Progenitor cell of endocrine pancreas (in vitro differentiated cells): ENCODE results near the gene UBE2U. TPM values are rescaled to one million over a fixed set of nuclear protein-coding genes. Genes with fewer than 3 reads are reported as not detected.

Experiments
- DNase-seq: peaks from one replicate; pipeline ENCODE4 v3.0.0; 2021; ENCODE audit warnings: low spot score; ENCODE audit not compliant: unreplicated experiment
- H3K27ac Mint-ChIP-seq: 2 replicates; pipeline ENCODE4 v1.8.0; 2021; ENCODE audit warnings: mild to moderate bottlenecking, moderate library complexity, mixed read lengths
- H3K27me3 Mint-ChIP-seq: 2 replicates; pipeline ENCODE4 v1.8.0; 2021; ENCODE audit warnings: mixed read lengths
- H3K36me3 Mint-ChIP-seq: 2 replicates; pipeline ENCODE4 v1.8.0; 2022; ENCODE audit warnings: mixed read lengths; ENCODE audit not compliant: insufficient read depth
- H3K4me1 Mint-ChIP-seq: 2 replicates; pipeline ENCODE4 v1.8.0; 2021; ENCODE audit warnings: low read depth, mixed read lengths
- H3K4me3 Mint-ChIP-seq: 2 replicates; pipeline ENCODE4 v1.8.0; 2021; ENCODE audit warnings: low read depth, mild to moderate bottlenecking, moderate library complexity, mixed read lengths
- H3K9me3 Mint-ChIP-seq: 2 replicates; pipeline ENCODE4 v1.8.0; 2021; ENCODE audit warnings: low read depth, mixed read lengths
- total RNA-seq: library from RNA; stranded (reverse); gene quantifications from 2 replicates; pipeline ENCODE4 v1.2.1, GENCODE V29; 2021
- TF ChIP-seq, protein P1 (sequence below): fragments of 200-600 bp; sonication (generic); IDR thresholded peaks from one replicate; pipeline ENCODE4 v1.5.0; 2021; ENCODE audit warnings: antibody characterized with exemption, mild to moderate bottlenecking; ENCODE audit not compliant: unreplicated experiment

The UBE2U gene
- total RNA-seq, 1 donor from 2014 or later, result not detected

DNA sequence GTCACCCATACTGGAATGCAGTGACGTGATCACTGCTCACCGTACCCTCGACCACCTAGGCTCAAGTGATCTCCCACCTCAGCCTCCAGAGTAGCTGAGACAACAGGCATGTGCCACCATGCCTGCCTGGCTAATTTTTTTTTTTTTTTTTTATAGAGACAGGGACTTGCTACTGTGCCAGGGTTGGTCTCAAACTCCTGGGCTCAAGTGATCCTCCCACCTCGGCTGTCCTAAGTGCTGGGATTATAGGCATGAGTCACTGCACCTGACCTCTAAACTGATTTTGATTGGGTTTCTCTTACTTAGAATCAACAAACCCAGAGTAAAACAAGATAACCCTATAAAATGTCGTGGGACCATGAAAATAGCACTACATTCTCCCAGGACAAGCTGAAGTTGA lies 112.0 kb downstream of the UBE2U start:
- TF ChIP-seq, protein P1, sequence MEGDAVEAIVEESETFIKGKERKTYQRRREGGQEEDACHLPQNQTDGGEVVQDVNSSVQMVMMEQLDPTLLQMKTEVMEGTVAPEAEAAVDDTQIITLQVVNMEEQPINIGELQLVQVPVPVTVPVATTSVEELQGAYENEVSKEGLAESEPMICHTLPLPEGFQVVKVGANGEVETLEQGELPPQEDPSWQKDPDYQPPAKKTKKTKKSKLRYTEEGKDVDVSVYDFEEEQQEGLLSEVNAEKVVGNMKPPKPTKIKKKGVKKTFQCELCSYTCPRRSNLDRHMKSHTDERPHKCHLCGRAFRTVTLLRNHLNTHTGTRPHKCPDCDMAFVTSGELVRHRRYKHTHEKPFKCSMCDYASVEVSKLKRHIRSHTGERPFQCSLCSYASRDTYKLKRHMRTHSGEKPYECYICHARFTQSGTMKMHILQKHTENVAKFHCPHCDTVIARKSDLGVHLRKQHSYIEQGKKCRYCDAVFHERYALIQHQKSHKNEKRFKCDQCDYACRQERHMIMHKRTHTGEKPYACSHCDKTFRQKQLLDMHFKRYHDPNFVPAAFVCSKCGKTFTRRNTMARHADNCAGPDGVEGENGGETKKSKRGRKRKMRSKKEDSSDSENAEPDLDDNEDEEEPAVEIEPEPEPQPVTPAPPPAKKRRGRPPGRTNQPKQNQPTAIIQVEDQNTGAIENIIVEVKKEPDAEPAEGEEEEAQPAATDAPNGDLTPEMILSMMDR, result no peak
- Mint-ChIP-seq H3K27me3 (no peaks in the 10 kb centered on the region), H3K4me3 (no peak overlapping the region), H3K9me3 (no peaks in the 10 kb centered on the region), H3K27ac (no peak overlapping the region), H3K4me1 (peaks cover 11% of the 10 kb centered on the region), H3K36me3 (no peaks in the 10 kb centered on the region)
- DNase-seq, result no peak
